ENCODE data around the gene GDPD2. TPM values are rescaled to one million over a fixed set of nuclear protein-coding genes. Genes with fewer than 3 reads are reported as not detected.

Gene GDPD2
- total and polyA plus RNA-seq, 12 donors, result not detected

- DNase-seq, result peak in 1 of 2 donors; percentile 29
- intact Hi-C loops (cut with DNase I), result loop anchor here in 2 of 10 donors (2.0 kb wide), 1 partner anchor 25 kb away; no protein-coding TSS in a partner anchor
- Histone ChIP-seq H3K9me3 (no peaks in the 10 kb centered on the region), H3K4me3 (peak overlapping the region in 7 of 10 donors; percentile 10 to 33 (median 30)), H3K36me3 (no peaks in the 10 kb centered on the region), H3K27ac (peak overlapping the region; percentile 54 to 83 (median 78)), H3K27me3 (peaks cover 0 to 54% (median 0%) of the 10 kb centered on the region in 7 donors), H3K4me1 (peaks cover 2 to 52% (median 27%) of the 10 kb centered on the region in 9 donors)
- TF ChIP-seq CTCF (IDR thresholded peaks at IDR 0.05), result no peak
- ATAC-seq, result peak; percentile 28 to 69 (median 44)
- WGBS, 2 donors, result 11 to 23% methylated on average over 6 of the region's 6 CpGs
These were observed 57.0 kb downstream of the GDPD2 start for GRCh38 chrX:70479922-70480659.

- intact Hi-C loops (cut with DNase I), result loop anchor here in 2 of 10 donors (2.0 kb wide), 1 partner anchor 26 kb away; no protein-coding TSS in a partner anchor
- H3K4me1 ChIP-seq, result peaks cover 2 to 52% (median 27%) of the 10 kb centered on the region in 9 donors
- peak overlapping the region; percentile 54 to 83 (median 78) for H3K27ac ChIP-seq
- no peak for TF ChIP-seq CTCF (IDR thresholded peaks at IDR 0.05)
- ATAC-seq (peak; percentile 86 to 93 (median 88)), DNase-seq (peak; percentile 26 to 41)
- H3K9me3 ChIP-seq, result no peaks in the 10 kb centered on the region
- H3K36me3 ChIP-seq, result no peaks in the 10 kb centered on the region
- H3K4me3 ChIP-seq, result peak overlapping the region in 7 of 10 donors; percentile 10 to 33 (median 30)
- WGBS, 2 donors, result 16 to 27% methylated on average over 9 of the region's 9 CpGs
- H3K27me3 ChIP-seq, result peaks cover 0 to 49% (median 0%) of the 10 kb centered on the region in 7 donors
These were observed 57.5 kb downstream of the GDPD2 start for GRCh38 chrX:70480660-70481018.

GRCh38 chrX:70481471-70482270, 58.6 kb downstream of the GDPD2 start:
- ATAC-seq (peak in 3 of 8 donors; percentile 32 to 38 (median 33)), DNase-seq (no peak)
- Histone ChIP-seq H3K4me1 (peaks cover 2 to 52% (median 27%) of the 10 kb centered on the region in 9 donors), H3K9me3 (no peaks in the 10 kb centered on the region), H3K27me3 (peaks cover 0 to 46% (median 0%) of the 10 kb centered on the region in 7 donors), H3K36me3 (peaks cover 0 to 2% (median 0%) of the 10 kb centered on the region in 9 donors), H3K27ac (peak overlapping the region; percentile 54 to 83 (median 78)), H3K4me3 (no peak overlapping the region)
- 36 to 51% methylated on average over 8 of the region's 8 CpGs for WGBS, 2 donors
- no peak for TF ChIP-seq CTCF (IDR thresholded peaks at IDR 0.05)
- intact Hi-C loops (cut with DNase I), result loop anchor here in 2 of 10 donors (2.0 kb wide), 1 partner anchor 27 kb away; no protein-coding TSS in a partner anchor

GRCh38 chrX:70482300-70482699, 59.2 kb downstream of the GDPD2 start:
- Histone ChIP-seq H3K4me1 (peaks cover 2 to 49% (median 24%) of the 10 kb centered on the region in 9 donors), H3K36me3 (peaks cover 0 to 7% (median 0%) of the 10 kb centered on the region in 9 donors), H3K27ac (peak overlapping the region in 5 of 10 donors; percentile 57 to 83 (median 78)), H3K27me3 (peaks cover 0 to 44% (median 0%) of the 10 kb centered on the region in 7 donors), H3K4me3 (no peak overlapping the region), H3K9me3 (no peaks in the 10 kb centered on the region)
- no peak for DNase-seq
- ATAC-seq, result no peak
- intact Hi-C loops (cut with DNase I), result no loop called here
- TF ChIP-seq CTCF (IDR thresholded peaks at IDR 0.05), result no peak
- WGBS, 2 donors, result 90% methylated on average over 2 of the region's 2 CpGs; no CpG with 5 or more reads in 1 of the 2 donors
